DND-41 (cell line): ENCODE measurements around the gene EXOSC3.

Experiments
- CTCF ChIP-seq: IDR thresholded peaks from 2 replicates; pipeline ENCODE4 v1.5.1; 2012; ENCODE audit warnings: borderline replicate concordance, low read length, moderate library complexity, mild to moderate bottlenecking; ENCODE audit not compliant: poor library complexity, severe bottlenecking; ENCODE audit errors: extremely low read depth
- EZH2 ChIP-seq: IDR thresholded peaks from 3 replicates; pipeline ENCODE4 v1.6.1; 2012; ENCODE audit warnings: borderline replicate concordance, low read depth, mild to moderate bottlenecking, moderate library complexity, low read length, inconsistent platforms; ENCODE audit not compliant: severe bottlenecking

- TF ChIP-seq CTCF (no peak), EZH2 (no peak)
These were observed 45.6 kb downstream of the EXOSC3 start for GRCh38 chr9:37739222-37739621.
